SJSA1 (cell line): ENCODE results near the gene CNKSR1. TPM values are rescaled to one million over a fixed set of nuclear protein-coding genes. Genes with fewer than 3 reads are reported as not detected.

Source experiments
- DNase-seq, 2 experiments: peaks; one replicate each; pipeline ENCODE4 v3.0.0-alpha.2; 2015 to 2020; ENCODE audit warnings: low spot score in 2 of 2, low read depth in 1 of 2
- H3K27ac ChIP-seq: fragments of 250-450 bp; sonication (Bioruptor Pico); 2 replicates; pipeline ENCODE4 v1.5.1; 2020; ENCODE audit warnings: mild to moderate bottlenecking, moderate library complexity
- H3K27me3 ChIP-seq: fragments of 250-450 bp; sonication (Bioruptor Pico); replicated peaks from 2 replicates; pipeline ENCODE4 v1.5.1; 2020; ENCODE audit warnings: mild to moderate bottlenecking, moderate library complexity
- H3K36me3 ChIP-seq: fragments of 250-450 bp; sonication (Bioruptor Pico); 2 replicates; pipeline ENCODE4 v1.5.1; 2020; ENCODE audit warnings: mild to moderate bottlenecking
- H3K4me1 ChIP-seq: fragments of 250-450 bp; sonication (Bioruptor Pico); replicated peaks from 2 replicates; pipeline ENCODE4 v1.6.1; 2021; ENCODE audit warnings: mild to moderate bottlenecking
- H3K4me3 ChIP-seq: fragments of 250-450 bp; sonication (Bioruptor Pico); 2 replicates; pipeline ENCODE4 v1.5.1; 2020; ENCODE audit warnings: mild to moderate bottlenecking
- H3K9me3 ChIP-seq: fragments of 250-450 bp; sonication (Bioruptor Pico); replicated peaks from 2 replicates; pipeline ENCODE4 v1.5.1; 2020; ENCODE audit warnings: mild to moderate bottlenecking
- total RNA-seq: library from RNA; depleted of rRNA; stranded (reverse); fragments of >200 nt; shearing (Covaris generic); gene quantifications from 2 replicates; pipeline ENCODE4 v1.2.3, GENCODE V29; 2014

Gene CNKSR1
- total RNA-seq, 1 experiment from 2014 or later = 0.50 TPM

DNA sequence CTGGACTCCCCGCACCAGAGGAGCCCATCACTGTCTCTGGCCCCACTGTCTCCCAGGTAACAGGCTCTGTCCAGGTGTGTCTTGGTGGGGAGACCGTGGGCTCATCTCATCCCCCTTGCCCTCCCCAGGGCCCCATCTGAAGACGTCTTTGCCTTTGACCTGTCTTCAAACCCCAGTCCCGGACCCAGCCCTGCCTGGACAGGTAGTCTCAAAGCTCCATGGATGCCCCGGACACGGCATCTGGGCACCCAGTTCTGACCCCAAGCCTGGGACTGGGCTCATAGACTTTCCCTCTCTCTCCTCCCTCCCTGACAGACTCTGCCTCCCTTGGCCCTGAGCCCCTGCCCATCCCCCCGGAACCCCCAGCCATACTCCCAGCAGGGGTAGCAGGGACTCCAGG lies 6.8 kb downstream of the CNKSR1 start:
- Histone ChIP-seq H3K36me3 (no peaks in the 10 kb centered on the region), H3K27me3 (no peaks in the 10 kb centered on the region), H3K4me3 (no peak overlapping the region), H3K9me3 (no peaks in the 10 kb centered on the region), H3K27ac (no peak overlapping the region), H3K4me1 (no peaks in the 10 kb centered on the region)
- no peak for DNase-seq

DNA sequence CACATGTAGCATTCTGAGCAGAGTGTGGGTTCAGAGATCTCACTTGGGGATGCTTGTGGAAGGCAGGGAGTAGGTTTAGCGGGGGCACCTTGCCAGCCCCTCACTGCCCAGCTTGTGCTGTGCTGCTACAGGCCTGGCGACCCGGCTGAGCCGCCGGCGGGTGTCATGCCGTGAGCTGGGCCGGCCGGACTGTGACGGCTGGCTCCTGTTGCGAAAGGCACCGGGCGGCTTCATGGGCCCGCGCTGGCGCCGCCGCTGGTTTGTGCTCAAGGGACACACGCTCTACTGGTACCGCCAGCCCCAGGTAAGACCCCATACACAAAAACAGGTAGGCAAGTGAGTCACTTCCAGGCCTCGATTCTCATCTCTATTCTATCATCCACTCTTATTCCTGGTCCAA lies 7.6 kb downstream of the CNKSR1 start:
- Histone ChIP-seq H3K36me3 (no peaks in the 10 kb centered on the region), H3K4me3 (no peak overlapping the region), H3K4me1 (no peaks in the 10 kb centered on the region), H3K27ac (no peak overlapping the region), H3K9me3 (no peaks in the 10 kb centered on the region), H3K27me3 (no peaks in the 10 kb centered on the region)
- DNase-seq = no peak

DNA sequence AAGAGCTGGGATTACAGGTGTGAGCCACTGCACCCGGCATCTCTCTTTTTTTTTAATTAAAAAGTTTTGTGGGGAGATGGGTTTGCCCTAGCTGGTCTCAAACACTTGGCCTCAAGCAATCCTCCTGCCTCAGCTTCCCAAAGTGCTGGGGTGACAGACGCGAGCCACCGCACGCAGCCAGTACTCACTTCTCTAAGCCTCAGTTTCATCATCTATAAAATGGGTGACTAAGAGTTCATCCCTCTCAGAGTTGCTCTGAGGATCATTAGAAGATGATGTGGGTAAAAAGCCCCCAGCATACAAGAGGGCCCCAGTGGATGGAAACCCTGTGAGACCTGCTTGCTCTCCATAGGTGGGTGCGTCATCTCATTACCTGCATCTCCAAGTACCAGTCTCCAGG lies 10.6 kb downstream of the CNKSR1 start:
- H3K27ac ChIP-seq = no peak overlapping the region
- no peak for DNase-seq
- no peak overlapping the region for H3K4me3 ChIP-seq
- no peaks in the 10 kb centered on the region for H3K27me3 ChIP-seq
- no peaks in the 10 kb centered on the region for H3K36me3 ChIP-seq
- H3K4me1 ChIP-seq = no peaks in the 10 kb centered on the region
- H3K9me3 ChIP-seq = no peaks in the 10 kb centered on the region

DNA sequence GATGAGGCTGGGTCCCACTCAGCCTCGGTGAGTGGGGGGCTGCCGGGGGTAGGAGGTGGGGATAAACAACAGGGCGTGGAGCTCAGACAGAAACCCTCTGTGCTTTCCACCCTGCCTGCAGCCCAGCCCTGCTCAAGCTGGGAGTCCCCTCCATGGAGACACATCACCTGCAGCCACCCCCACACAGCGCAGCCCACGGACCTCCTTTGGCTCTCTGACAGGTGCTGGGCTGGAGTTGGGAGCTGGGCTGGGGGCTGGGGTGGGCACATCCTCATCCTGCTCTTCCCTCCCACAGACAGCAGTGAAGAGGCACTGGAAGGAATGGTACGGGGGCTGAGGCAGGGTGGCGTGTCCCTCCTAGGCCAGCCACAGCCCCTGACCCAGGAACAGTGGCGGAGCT lies 11.2 kb downstream of the CNKSR1 start:
- H3K27me3 ChIP-seq = no peaks in the 10 kb centered on the region
- H3K4me1 ChIP-seq = no peaks in the 10 kb centered on the region
- H3K27ac ChIP-seq = no peak overlapping the region
- H3K9me3 ChIP-seq = no peaks in the 10 kb centered on the region
- H3K4me3 ChIP-seq = no peak overlapping the region
- no peak for DNase-seq
- H3K36me3 ChIP-seq = no peaks in the 10 kb centered on the region

DNA sequence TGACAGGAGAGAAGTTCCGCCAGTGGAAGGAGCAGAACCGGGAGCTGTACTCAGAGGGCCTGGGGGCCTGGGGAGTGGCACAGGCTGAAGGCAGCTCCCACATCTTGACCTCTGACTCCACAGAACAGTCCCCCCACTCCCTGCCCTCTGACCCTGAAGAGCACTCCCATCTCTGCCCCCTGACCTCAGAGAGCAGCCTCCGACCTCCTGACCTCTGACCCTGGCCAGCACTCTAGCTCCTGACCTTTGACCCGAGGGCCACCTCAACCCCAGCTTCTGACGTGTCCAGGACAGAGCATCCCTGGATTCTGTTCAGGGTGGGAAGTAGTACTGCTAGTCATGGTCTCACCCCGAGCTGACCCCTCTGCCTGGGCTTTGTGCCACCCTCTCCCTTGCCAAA lies 12.0 kb downstream of the CNKSR1 start:
- H3K27me3 ChIP-seq = no peaks in the 10 kb centered on the region
- no peaks in the 10 kb centered on the region for H3K4me1 ChIP-seq
- no peaks in the 10 kb centered on the region for H3K9me3 ChIP-seq
- no peak overlapping the region for H3K4me3 ChIP-seq
- no peak overlapping the region for H3K27ac ChIP-seq
- no peak for DNase-seq
- H3K36me3 ChIP-seq = no peaks in the 10 kb centered on the region

DNA sequence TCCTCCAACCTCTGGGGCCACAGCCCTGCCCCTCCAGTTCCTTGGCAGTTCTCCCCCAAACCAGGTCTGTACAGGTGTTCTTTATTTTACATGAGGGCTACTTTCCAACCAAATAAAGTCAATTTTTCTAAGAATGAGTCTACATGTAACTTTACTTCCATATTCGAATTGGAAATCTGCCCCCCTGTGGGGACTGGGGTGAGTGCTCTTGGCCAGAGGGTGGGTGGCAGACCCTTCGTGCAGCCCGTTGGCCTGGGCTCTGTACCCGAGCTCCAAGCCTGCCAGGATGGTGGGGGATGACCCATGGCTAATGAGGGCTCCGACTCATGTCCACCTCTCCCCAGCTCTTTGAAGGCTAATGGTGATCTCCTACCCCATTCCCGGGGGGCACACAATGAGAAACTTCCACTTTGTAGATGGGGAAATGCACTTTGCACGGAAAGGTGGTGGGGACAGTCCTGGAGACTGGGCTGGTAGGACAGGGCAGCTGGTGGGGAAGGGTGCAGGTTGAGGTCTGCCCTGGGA lies 12.5 kb downstream of the CNKSR1 start:
- no peaks in the 10 kb centered on the region for H3K9me3 ChIP-seq
- no peak overlapping the region for H3K4me3 ChIP-seq
- H3K36me3 ChIP-seq = no peaks in the 10 kb centered on the region
- no peaks in the 10 kb centered on the region for H3K4me1 ChIP-seq
- no peaks in the 10 kb centered on the region for H3K27me3 ChIP-seq
- DNase-seq = no peak
- no peak overlapping the region for H3K27ac ChIP-seq

DNA sequence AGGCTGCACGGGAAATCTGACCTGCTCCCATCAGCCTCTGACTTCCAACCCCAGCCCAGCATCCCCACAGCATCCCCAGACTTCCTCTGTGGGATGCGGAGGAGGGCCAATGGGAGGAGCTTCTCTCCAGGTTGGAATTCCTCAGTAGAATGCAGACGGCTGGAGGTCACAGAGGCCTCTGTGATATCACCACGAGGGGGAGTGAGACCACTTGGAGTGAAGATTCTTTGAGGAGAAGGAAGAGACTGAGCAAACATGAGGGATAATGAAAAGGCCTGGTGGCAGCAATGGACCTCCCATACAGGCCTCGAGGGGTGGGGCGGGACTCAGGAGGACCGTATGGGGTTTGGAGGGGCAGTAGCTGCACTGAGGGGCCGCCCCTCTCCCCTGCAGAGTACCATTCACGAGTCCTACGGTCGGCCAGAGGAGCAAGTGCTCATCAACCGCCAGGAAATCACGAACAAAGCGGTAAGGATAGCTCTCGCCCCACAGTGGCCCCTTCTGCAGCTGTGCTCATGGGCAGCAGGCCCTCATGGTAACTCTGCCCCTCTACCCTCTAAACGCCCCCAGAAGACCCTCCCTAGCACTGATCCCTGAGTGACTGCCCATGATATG lies 13.2 kb downstream of the CNKSR1 start, which contains the start of gene CATSPER4:
CATSPER4 (plus strand) TSS at position 230 of the 615 bp plus-strand sequence; CDS start at position 256, 26 bp downstream.
- Histone ChIP-seq H3K9me3 (no peaks in the 10 kb centered on the region), H3K27me3 (no peaks in the 10 kb centered on the region), H3K36me3 (no peaks in the 10 kb centered on the region), H3K27ac (no peak within 1 kb of the TSS), H3K4me3 (no peak within 1 kb of the TSS), H3K4me1 (no peaks in the 10 kb centered on the region)
- peak; percentile 55 to 64 for DNase-seq

DNA sequence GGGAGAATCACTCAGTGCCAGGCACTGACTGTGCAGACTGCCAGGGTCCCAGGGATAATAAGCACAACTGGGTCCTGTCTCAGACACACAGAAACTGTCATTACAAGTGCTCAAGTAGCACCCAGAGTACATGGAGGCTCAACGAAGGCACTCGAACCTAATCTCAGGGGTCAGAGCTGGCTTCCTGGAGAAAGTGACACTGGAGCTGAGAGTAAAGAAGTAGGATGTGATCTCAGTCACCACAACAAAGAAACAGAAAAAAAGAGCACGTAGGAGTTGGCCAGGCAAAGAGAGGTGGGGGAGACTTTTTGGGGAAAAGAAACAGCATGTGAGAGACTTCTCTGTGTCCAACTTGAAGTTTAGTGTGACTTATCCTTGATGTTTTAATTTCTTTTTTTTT lies 14.4 kb downstream of the CNKSR1 start:
- H3K27me3 ChIP-seq = no peaks in the 10 kb centered on the region
- no peak overlapping the region for H3K27ac ChIP-seq
- H3K36me3 ChIP-seq = no peaks in the 10 kb centered on the region
- H3K9me3 ChIP-seq = no peaks in the 10 kb centered on the region
- H3K4me1 ChIP-seq = no peaks in the 10 kb centered on the region
- no peak for DNase-seq
- H3K4me3 ChIP-seq = no peak overlapping the region

DNA sequence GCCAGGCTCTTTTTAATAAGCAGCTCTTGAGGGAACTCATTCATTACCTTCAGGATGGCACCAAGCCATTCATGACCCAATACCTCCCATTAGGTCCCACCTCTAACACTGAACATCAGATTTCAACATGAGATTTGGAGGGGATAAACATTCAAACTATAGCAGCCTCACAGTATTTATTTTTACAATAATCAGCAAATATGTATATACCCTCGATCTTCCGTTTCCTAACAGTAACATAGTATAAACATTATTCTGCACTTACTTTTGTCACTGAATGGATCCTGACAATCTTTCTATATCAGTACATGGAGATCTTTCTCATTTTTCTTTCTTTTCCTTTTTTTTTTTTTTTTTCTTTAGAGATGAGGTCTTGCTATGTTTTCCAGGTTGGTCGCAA lies 18.5 kb downstream of the CNKSR1 start:
- no peak overlapping the region for H3K4me3 ChIP-seq
- H3K27me3 ChIP-seq = no peaks in the 10 kb centered on the region
- DNase-seq = no peak
- no peaks in the 10 kb centered on the region for H3K9me3 ChIP-seq
- no peak overlapping the region for H3K27ac ChIP-seq
- no peaks in the 10 kb centered on the region for H3K4me1 ChIP-seq
- no peaks in the 10 kb centered on the region for H3K36me3 ChIP-seq

DNA sequence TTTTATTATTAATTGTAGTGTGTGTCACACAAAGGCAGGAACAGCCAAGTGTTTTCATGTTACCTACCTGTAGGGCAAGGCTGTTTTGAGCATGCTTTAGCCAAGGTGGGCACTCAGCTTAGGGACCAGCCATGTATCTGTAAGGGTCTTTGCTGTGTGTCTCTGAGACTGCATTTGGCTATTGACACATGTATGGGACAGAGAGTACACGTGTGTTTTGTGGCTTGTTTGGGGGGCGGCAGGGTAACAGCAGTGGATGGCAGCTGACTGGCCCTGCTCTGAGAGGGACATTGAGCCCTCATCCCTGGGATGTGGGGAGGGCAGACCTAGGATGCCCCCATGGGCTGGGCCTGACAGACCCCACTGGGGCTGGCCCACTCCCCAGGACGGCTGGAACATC lies 20.0 kb downstream of the CNKSR1 start:
- no peak overlapping the region for H3K4me3 ChIP-seq
- H3K27me3 ChIP-seq = no peaks in the 10 kb centered on the region
- DNase-seq = no peak

DNA sequence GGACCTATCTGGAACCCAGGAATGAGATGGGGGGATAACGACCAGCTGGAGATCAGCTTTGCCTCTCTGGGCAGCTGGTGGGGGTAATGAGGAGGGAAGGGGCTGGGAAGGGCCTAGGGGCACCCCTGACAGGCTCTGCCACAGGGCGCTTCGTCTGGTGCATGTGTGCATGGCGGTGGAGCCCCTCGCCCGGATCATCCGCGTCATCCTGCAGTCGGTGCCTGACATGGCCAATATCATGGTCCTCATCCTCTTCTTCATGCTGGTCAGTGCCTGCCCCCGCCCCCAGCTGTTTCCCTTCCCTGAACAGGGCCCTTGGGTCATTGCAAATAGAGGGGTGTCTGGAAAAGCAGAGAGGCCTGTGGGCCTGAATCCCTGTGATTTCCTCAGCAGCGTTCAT lies 20.5 kb downstream of the CNKSR1 start:
- no peaks in the 10 kb centered on the region for H3K36me3 ChIP-seq
- H3K4me1 ChIP-seq = no peaks in the 10 kb centered on the region
- H3K27me3 ChIP-seq = no peaks in the 10 kb centered on the region
- no peak for DNase-seq
- no peak overlapping the region for H3K27ac ChIP-seq
- H3K9me3 ChIP-seq = no peaks in the 10 kb centered on the region
- H3K4me3 ChIP-seq = no peak overlapping the region

More for the DNA sequence above, 20.0 kb downstream of the CNKSR1 start:
- H3K36me3 ChIP-seq = no peaks in the 10 kb centered on the region
- no peaks in the 10 kb centered on the region for H3K4me1 ChIP-seq
- H3K27ac ChIP-seq = no peak overlapping the region
- H3K9me3 ChIP-seq = no peaks in the 10 kb centered on the region

DNA sequence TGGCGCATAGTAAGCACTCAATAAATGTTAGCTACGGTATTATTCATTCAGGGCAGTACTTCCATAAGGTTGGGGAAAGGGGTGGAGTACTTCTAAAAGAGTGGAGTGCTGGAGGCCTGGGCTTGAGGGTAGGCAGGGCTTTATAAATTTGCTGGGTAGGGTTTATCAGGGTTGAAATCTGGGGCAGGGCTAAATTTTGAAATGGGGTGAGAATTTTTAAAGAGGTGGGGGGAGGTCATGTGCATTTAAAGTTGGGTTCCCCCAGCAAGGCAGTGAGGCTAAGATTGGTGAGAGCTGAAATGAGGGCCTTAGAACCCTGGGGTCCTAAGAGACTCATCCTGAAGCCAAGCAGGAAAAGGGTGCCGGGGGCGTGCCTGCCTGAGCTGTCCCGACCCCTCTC lies 23.1 kb downstream of the CNKSR1 start:
- Histone ChIP-seq H3K27ac (no peak overlapping the region), H3K4me3 (no peak overlapping the region), H3K36me3 (no peaks in the 10 kb centered on the region), H3K27me3 (no peaks in the 10 kb centered on the region), H3K4me1 (no peaks in the 10 kb centered on the region), H3K9me3 (no peaks in the 10 kb centered on the region)
- no peak for DNase-seq

DNA sequence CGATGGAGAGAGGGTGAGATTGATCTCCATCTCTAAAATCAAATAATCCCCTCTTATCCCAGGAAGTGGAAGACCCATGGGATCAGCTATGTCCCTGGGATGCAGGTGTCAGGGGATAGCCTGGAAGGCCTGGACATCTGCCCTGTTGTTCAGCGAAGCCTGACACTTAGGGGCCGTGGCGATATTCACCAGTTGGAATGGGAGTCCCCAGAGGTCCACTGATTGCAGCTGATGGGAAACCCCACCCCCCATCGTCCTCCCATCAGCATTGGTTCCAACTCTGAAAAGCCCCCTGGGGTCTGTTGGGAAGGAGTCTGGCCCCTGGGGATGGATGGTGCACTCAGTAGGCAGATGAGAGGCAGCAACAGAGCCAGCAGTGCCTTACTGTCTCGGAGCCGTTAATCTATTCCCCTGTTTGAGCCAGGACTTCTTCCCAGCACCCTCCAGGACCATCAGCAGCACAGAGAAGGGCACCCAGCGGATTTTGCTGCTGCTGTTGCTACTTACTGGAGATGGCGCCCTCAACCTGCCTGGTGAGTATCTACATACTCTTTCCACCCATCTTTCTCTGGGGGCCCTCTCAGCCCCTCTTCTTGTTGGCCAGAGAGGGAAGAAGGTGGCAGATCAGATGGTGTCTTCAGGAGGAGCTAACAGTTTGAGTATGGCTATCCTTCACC lies 26.5 kb downstream of the CNKSR1 start:
- no peaks in the 10 kb centered on the region for H3K36me3 ChIP-seq
- no peak overlapping the region for H3K4me3 ChIP-seq
- DNase-seq = no peak
- no peaks in the 10 kb centered on the region for H3K4me1 ChIP-seq
- no peak overlapping the region for H3K27ac ChIP-seq
- no peaks in the 10 kb centered on the region for H3K9me3 ChIP-seq
- no peaks in the 10 kb centered on the region for H3K27me3 ChIP-seq

DNA sequence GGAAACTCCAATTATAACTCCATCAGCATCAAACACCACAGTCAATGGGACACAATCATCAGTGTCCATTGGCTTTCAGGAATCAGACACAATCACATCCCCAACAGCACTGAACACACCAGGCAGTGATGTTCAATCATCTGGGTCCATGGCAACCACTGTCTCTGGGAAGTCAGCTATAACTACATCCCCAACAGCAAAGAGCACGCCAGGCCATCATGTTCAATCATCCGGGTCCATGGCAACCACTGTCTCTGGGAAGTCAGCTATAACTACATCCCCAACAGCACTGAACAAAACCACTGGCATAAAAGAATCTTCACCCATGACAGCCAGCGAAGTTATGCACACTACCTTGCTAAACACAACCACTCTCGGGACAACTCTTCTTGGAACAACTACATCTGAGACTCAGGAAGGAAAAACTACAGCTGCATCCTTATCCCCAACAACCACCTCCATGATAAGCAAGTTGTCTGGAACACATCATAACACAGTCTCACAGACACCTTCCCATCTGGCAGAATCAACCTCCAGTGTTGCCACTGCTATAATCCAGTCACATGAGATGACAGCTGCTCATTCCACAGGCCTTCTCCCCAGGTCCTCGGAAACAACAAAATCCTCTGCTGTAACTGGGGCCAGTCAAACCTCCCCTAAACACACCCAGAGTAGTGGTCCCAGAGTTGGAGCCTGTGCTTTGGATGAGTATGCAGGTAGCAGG lies 33.0 kb downstream of the CNKSR1 start:
- H3K4me1 ChIP-seq = no peaks in the 10 kb centered on the region

More for the DNA sequence above, 33.0 kb downstream of the CNKSR1 start:
- H3K27me3 ChIP-seq = no peaks in the 10 kb centered on the region; the same call in 1 of the 2 replicates
- no peak overlapping the region for H3K27ac ChIP-seq
- DNase-seq = no peak
- H3K4me3 ChIP-seq = no peak overlapping the region
- no peaks in the 10 kb centered on the region for H3K36me3 ChIP-seq
- H3K9me3 ChIP-seq = no peaks in the 10 kb centered on the region
